GM19043 (cell line): ENCODE data around the gene SOCS1.

ENCODE experiments used
- ATAC-seq: cut with Tn5 transposase; IDR thresholded peaks from one replicate; pipeline ENCODE4 v1.9.1; 2021; ENCODE audit warnings: low read depth; ENCODE audit not compliant: unreplicated experiment

SOCS1 gene

GRCh38 chr16:11249233-11250061 is 6.6 kb downstream of the SOCS1 start:
- no peak for ATAC-seq

GRCh38 chr16:11248133-11248532 is 7.9 kb downstream of the SOCS1 start:
- no peak for ATAC-seq

- no peak for ATAC-seq
These were observed 10.0 kb downstream of the SOCS1 start for GRCh38 chr16:11245988-11246387.

GRCh38 chr16:11245222-11245737 is 10.7 kb downstream of the SOCS1 start:
- no peak for ATAC-seq

GRCh38 chr16:11242658-11243057 is 13.3 kb downstream of the SOCS1 start:
- ATAC-seq: no peak

GRCh38 chr16:11241480-11242204 is 14.4 kb downstream of the SOCS1 start:
- no peak for ATAC-seq

GRCh38 chr16:11240636-11241473 is 15.1 kb downstream of the SOCS1 start:
- ATAC-seq: no peak

- no peak for ATAC-seq
These were observed 16.1 kb downstream of the SOCS1 start for GRCh38 chr16:11239644-11240632.

GRCh38 chr16:11238272-11239202 is 17.5 kb downstream of the SOCS1 start:
- ATAC-seq: no peak

GRCh38 chr16:11236461-11237254 is 19.3 kb downstream of the SOCS1 start:
- no peak for ATAC-seq

GRCh38 chr16:11235703-11235991 is 20.4 kb downstream of the SOCS1 start:
- no peak for ATAC-seq

GRCh38 chr16:11234884-11235702 is 20.9 kb downstream of the SOCS1 start:
- no peak for ATAC-seq

- no peak for ATAC-seq
These were observed 22.2 kb downstream of the SOCS1 start for GRCh38 chr16:11233727-11234376.

GRCh38 chr16:11232852-11233726 is 22.9 kb downstream of the SOCS1 start:
- peak; percentile 73 for ATAC-seq

- no peak for ATAC-seq
These were observed 23.6 kb downstream of the SOCS1 start for GRCh38 chr16:11232302-11232851.
